ENCODE measurements around the gene FBXO36.

DNA sequence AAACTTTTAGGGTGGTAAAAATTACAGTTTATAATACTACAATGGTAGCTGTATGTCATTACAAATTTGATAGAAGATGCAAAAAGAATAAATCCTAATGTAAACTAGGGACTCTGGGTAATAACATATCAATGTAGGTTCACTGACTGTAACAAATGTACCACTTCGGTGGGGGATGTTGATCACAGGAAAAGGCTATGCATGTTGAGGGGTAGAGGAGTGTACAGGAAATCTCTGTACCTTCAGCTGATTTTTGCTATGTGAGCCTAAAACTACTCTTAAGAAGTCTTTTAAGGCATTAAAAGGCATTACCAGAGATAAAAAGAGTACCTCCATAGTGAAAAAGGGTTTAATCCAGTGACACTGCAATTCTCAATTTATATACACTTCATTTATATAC, 25.4 kb upstream of the FBXO36 start:
- TF ChIP-seq CTCF (IDR thresholded peaks at IDR 0.05) (no peak), POLR2A (IDR thresholded peaks at IDR 0.05) (no peak)

All from body of pancreas (tissue), 4 donors.